HEK293T (cell line): ENCODE measurements around the gene FAM217B.

Source experiments
- BHLHE40 ChIP-seq: fragments of 450-650 bp; IDR thresholded peaks from 2 replicates; pipeline ENCODE4 v1.6.1; 2016; ENCODE audit warnings: mild to moderate bottlenecking, moderate library complexity, borderline replicate concordance
- FOXA1 ChIP-seq: fragments of 450-650 bp; IDR thresholded peaks from 2 replicates; pipeline ENCODE4 v1.6.1; 2016; ENCODE audit warnings: mild to moderate bottlenecking
- FOXK2 ChIP-seq: fragments of 450-650 bp; IDR thresholded peaks from 2 replicates; pipeline ENCODE4 v1.6.1; 2016; ENCODE audit warnings: mild to moderate bottlenecking
- FOXM1 ChIP-seq: fragments of 450-650 bp; IDR thresholded peaks from 2 replicates; pipeline ENCODE4 v1.6.1; 2017; ENCODE audit warnings: mild to moderate bottlenecking, borderline replicate concordance
- LEF1 ChIP-seq: fragments of 450-650 bp; IDR thresholded peaks from 2 replicates; pipeline ENCODE4 v1.6.1; 2017; ENCODE audit warnings: mild to moderate bottlenecking, borderline replicate concordance
- SP1 ChIP-seq: fragments of 450-650 bp; IDR thresholded peaks from 2 replicates; pipeline ENCODE4 v1.6.1; 2017
- TARDBP ChIP-seq: fragments of 450-650 bp; IDR thresholded peaks from 2 replicates; pipeline ENCODE4 v1.6.1; 2016
- ZNF384 ChIP-seq: fragments of 450-650 bp; IDR thresholded peaks from 2 replicates; pipeline ENCODE4 v1.6.1; 2016
- TF ChIP-seq, protein P1 (sequence below): fragments of 450-650 bp; IDR thresholded peaks from 2 replicates; pipeline ENCODE4 v1.6.1; 2016

DNA sequence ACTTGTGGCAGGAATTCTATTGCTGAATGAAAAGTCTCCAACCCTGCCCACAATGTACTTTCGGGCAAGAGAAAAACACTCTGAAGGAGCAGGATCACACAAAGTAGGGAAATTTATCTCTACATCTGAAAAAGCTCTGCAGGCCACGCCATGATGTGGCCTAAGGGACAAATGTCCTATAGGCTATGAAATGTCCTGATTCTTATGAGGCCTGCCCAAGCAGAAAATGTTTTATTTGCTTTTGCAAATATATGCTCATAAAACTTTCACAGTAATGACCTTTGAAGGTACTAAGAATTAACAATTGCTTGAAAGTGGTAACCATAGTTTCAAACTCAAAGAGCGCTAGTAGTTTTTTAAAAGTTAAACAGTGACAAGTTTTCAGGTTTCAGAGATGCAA, 37.7 kb upstream of the FAM217B start:
- TF ChIP-seq BHLHE40 (no peak), SP1 (no peak), LEF1 (no peak), FOXM1 (no peak), ZNF384 (no peak), FOXA1 (no peak), TARDBP (no peak), FOXK2 (no peak)
- TF ChIP-seq, protein P1, sequence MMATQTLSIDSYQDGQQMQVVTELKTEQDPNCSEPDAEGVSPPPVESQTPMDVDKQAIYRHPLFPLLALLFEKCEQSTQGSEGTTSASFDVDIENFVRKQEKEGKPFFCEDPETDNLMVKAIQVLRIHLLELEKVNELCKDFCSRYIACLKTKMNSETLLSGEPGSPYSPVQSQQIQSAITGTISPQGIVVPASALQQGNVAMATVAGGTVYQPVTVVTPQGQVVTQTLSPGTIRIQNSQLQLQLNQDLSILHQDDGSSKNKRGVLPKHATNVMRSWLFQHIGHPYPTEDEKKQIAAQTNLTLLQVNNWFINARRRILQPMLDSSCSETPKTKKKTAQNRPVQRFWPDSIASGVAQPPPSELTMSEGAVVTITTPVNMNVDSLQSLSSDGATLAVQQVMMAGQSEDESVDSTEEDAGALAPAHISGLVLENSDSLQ: no peak
